HepG2 (cell line): ENCODE data around the gene SNX27. TPM values are rescaled to one million over a fixed set of nuclear protein-coding genes. Genes with fewer than 3 reads are reported as not detected.

Source experiments
- HHEX ChIP-seq: IDR thresholded peaks from 2 replicates; pipeline ENCODE4 v1.6.1; 2016; ENCODE audit warnings: control low read depth
- HIVEP1 ChIP-seq: sonication (generic); formaldehyde crosslinking; IDR thresholded peaks from 2 replicates; pipeline ENCODE4 v1.4.0; 2020; ENCODE audit warnings: mild to moderate bottlenecking, missing genetic modification reagents
- HOXA5 ChIP-seq: sonication (generic); formaldehyde crosslinking; IDR thresholded peaks from 2 replicates; pipeline ENCODE4 v1.4.0; 2020; ENCODE audit warnings: missing genetic modification reagents
- KDM4B ChIP-seq: sonication (generic); formaldehyde crosslinking; IDR thresholded peaks from 2 replicates; pipeline ENCODE4 v1.4.0; 2020; ENCODE audit warnings: missing genetic modification reagents
- LCORL ChIP-seq, 2 experiments: fragments of 450-650 bp in 1 of 2; sonication (generic) in 1 of 2; formaldehyde crosslinking in 1 of 2; IDR thresholded peaks; 2 replicates each; pipeline versions ENCODE4 v1.5.0 to v1.6.1; 2017 to 2020; ENCODE audit warnings: antibody characterized with exemption in 1 of 2, missing genetic modification reagents in 1 of 2
- MED13 ChIP-seq: sonication (generic); formaldehyde crosslinking; IDR thresholded peaks from 2 replicates; pipeline ENCODE4 v1.5.0; 2020; ENCODE audit warnings: missing genetic modification reagents
- NPAS2 ChIP-seq: sonication (generic); formaldehyde crosslinking; IDR thresholded peaks from 2 replicates; pipeline ENCODE4 v1.8.0; 2022; ENCODE audit warnings: mild to moderate bottlenecking, missing genetic modification reagents, borderline replicate concordance
- RBFOX2 ChIP-seq: fragments of 200-400 bp; formaldehyde crosslinking; IDR thresholded peaks from 2 replicates; pipeline ENCODE4 v1.6.1; 2017; ENCODE audit warnings: low read depth, mild to moderate bottlenecking, low read length
- SP4 ChIP-seq: sonication (generic); formaldehyde crosslinking; IDR thresholded peaks from 2 replicates; pipeline ENCODE4 v1.8.1; 2023; ENCODE audit warnings: mild to moderate bottlenecking, missing genetic modification reagents
- ZC3H13 ChIP-seq: sonication (generic); formaldehyde crosslinking; IDR thresholded peaks from 2 replicates; pipeline ENCODE4 v1.8.1; 2023; ENCODE audit warnings: mild to moderate bottlenecking, missing genetic modification reagents, moderate library complexity
- ZFYVE20 ChIP-seq: sonication (generic); formaldehyde crosslinking; IDR thresholded peaks from 2 replicates; pipeline ENCODE4 v1.8.0; 2023; ENCODE audit warnings: low read depth, mild to moderate bottlenecking, moderate library complexity, missing genetic modification reagents, borderline replicate concordance
- ZNF20 ChIP-seq: sonication (generic); formaldehyde crosslinking; IDR thresholded peaks from 2 replicates; pipeline ENCODE4 v1.4.0; 2020; ENCODE audit warnings: mild to moderate bottlenecking, moderate library complexity, missing genetic modification reagents
- ZNF30 ChIP-seq: sonication (generic); formaldehyde crosslinking; IDR thresholded peaks from 2 replicates; pipeline ENCODE4 v1.5.0; 2020; ENCODE audit warnings: mild to moderate bottlenecking, missing genetic modification reagents
- ZNF557 ChIP-seq: sonication (generic); formaldehyde crosslinking; IDR thresholded peaks from 2 replicates; pipeline ENCODE4 v1.4.0; 2020; ENCODE audit warnings: missing genetic modification reagents
- ZNF678 ChIP-seq: sonication (generic); formaldehyde crosslinking; IDR thresholded peaks from 2 replicates; pipeline ENCODE4 v1.4.0; 2020; ENCODE audit warnings: mild to moderate bottlenecking, missing genetic modification reagents
- ZNF891 ChIP-seq: sonication (generic); formaldehyde crosslinking; IDR thresholded peaks from 2 replicates; pipeline ENCODE4 v1.5.0; 2020; ENCODE audit warnings: mild to moderate bottlenecking, missing genetic modification reagents
- ZSCAN25 ChIP-seq: sonication (generic); formaldehyde crosslinking; IDR thresholded peaks from 2 replicates; pipeline ENCODE4 v1.8.0; 2022; ENCODE audit warnings: mild to moderate bottlenecking, missing genetic modification reagents
- polyA plus RNA-seq, 8 experiments: library from polyadenylated mRNA; depleted of rRNA in 3 of 8; stranded (reverse) in 7 of 8; unstranded in 1 of 8; fragments of >200 nt; fragmentation: Illumina TruSeq in 4 of 8; extraction: Trizol in 4 of 8; gene quantifications; 2 replicates each; pipeline versions ENCODE4 v1.2.1 to v1.2.3, GENCODE V29; 2011 to 2016; ENCODE audit warnings: low read depth in 4 of 8, missing spikeins in 1 of 8, mixed read lengths in 1 of 8; ENCODE audit not compliant: insufficient read depth in 1 of 8
- total RNA-seq, 5 experiments: library from RNA; depleted of rRNA; stranded (reverse); fragments of >200 nt; fragmentation: Illumina TruSeq; extraction: Trizol; gene quantifications; 2 replicates each; pipeline ENCODE4 v1.2.3, GENCODE V29; 2016; ENCODE audit warnings: low read depth in 1 of 5
- TF ChIP-seq, protein P1 (sequence below): sonication (generic); formaldehyde crosslinking; IDR thresholded peaks from 2 replicates; pipeline ENCODE4 v1.8.0; 2022; ENCODE audit warnings: missing genetic modification reagents, mild to moderate bottlenecking, inconsistent platforms, borderline replicate concordance
- TF ChIP-seq, protein P2 (sequence below): sonication (generic); formaldehyde crosslinking; IDR thresholded peaks from 2 replicates; pipeline ENCODE4 v1.4.0; 2020; ENCODE audit warnings: mild to moderate bottlenecking, low read depth, missing genetic modification reagents
- TF ChIP-seq, protein P3 (sequence below): sonication (generic); formaldehyde crosslinking; IDR thresholded peaks from 2 replicates; pipeline ENCODE4 v1.8.1; 2023; ENCODE audit warnings: mild to moderate bottlenecking, missing genetic modification reagents
- TF ChIP-seq, protein P4 (sequence below): sonication (generic); formaldehyde crosslinking; IDR thresholded peaks from 2 replicates; pipeline ENCODE4 v1.8.0; 2022; ENCODE audit warnings: mild to moderate bottlenecking, missing genetic modification reagents
- TF ChIP-seq, protein P5 (sequence below): sonication (generic); formaldehyde crosslinking; IDR thresholded peaks from 2 replicates; pipeline ENCODE4 v1.4.0; 2020; ENCODE audit warnings: missing genetic modification reagents

The SNX27 gene
- total and polyA plus RNA-seq, 2 of the 13 experiments (the other 11 are each of a cell fraction or from before 2014, with no cell fraction given): 14.4 to 17.8 TPM

DNA sequence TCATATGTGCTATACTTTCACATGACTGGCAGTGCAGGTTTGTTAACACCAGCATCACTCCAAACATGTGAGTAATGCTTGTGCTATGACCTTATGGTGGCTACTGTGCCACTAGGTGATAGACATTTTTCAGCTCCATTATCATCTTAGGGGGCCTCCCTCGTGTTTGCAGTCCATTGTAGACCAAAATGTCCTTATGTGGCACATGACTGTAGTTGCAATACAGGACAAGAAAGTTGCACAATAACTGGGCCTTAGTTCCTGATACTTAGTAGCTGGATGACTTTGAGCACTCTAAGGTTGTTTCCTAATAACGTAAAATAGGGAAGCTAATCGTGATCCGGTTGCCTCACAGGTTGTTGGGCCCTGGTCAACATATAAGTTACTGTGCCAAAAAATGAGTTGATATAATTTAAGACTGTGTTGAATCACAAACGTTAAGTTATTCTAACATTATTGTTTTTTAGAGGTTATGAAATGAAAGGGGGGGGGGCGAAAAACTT lies 511 bp upstream of the SNX27 start (continued):
- TF ChIP-seq HIVEP1 (CRISPR knock-in tag) (no peak), RBFOX2 (no peak), ZSCAN25 (CRISPR knock-in tag) (no peak), LCORL (IDR thresholded peaks at IDR 0.05) (no peak), LCORL (CRISPR knock-in tag; IDR thresholded peaks at IDR 0.05) (peak; percentile 19; the same call in 1 of the 2 replicates), KDM4B (CRISPR knock-in tag) (no peak), SP4 (no peak), ZFYVE20 (CRISPR knock-in tag) (no peak), NPAS2 (no peak), ZNF30 (CRISPR knock-in tag) (no peak), ZNF678 (CRISPR knock-in tag) (no peak), ZNF20 (CRISPR knock-in tag) (no peak), HOXA5 (no peak), ZNF891 (CRISPR knock-in tag) (no peak), MED13 (CRISPR knock-in tag) (no peak), HHEX (CRISPR knock-in tag) (no peak), ZC3H13 (CRISPR knock-in tag) (no peak), ZNF557 (CRISPR knock-in tag) (no peak)
- TF ChIP-seq, protein P1, sequence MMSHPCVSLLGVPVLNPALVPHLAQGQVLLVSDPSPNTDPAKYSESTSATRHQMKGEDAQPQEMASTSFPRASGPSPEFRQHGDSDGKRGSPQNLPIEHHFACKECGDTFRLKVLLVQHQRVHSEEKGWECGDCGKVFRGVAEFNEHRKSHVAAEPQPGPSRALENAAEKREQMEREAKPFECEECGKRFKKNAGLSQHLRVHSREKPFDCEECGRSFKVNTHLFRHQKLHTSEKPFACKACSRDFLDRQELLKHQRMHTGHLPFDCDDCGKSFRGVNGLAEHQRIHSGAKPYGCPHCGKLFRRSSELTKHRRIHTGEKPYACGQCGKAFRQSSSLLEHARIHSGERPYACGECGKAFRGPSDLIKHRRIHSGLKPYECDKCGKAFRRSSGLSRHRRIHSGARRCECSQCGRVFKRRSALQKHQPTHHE: no peak
- TF ChIP-seq, protein P2, sequence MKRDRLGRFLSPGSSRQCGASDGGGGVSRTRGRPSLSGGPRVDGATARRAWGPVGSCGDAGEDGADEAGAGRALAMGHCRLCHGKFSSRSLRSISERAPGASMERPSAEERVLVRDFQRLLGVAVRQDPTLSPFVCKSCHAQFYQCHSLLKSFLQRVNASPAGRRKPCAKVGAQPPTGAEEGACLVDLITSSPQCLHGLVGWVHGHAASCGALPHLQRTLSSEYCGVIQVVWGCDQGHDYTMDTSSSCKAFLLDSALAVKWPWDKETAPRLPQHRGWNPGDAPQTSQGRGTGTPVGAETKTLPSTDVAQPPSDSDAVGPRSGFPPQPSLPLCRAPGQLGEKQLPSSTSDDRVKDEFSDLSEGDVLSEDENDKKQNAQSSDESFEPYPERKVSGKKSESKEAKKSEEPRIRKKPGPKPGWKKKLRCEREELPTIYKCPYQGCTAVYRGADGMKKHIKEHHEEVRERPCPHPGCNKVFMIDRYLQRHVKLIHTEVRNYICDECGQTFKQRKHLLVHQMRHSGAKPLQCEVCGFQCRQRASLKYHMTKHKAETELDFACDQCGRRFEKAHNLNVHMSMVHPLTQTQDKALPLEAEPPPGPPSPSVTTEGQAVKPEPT (CRISPR knock-in tag): no peak
- TF ChIP-seq, protein P3, sequence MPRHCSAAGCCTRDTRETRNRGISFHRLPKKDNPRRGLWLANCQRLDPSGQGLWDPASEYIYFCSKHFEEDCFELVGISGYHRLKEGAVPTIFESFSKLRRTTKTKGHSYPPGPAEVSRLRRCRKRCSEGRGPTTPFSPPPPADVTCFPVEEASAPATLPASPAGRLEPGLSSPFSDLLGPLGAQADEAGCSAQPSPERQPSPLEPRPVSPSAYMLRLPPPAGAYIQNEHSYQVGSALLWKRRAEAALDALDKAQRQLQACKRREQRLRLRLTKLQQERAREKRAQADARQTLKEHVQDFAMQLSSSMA (CRISPR knock-in tag): no peak
- TF ChIP-seq, protein P4, sequence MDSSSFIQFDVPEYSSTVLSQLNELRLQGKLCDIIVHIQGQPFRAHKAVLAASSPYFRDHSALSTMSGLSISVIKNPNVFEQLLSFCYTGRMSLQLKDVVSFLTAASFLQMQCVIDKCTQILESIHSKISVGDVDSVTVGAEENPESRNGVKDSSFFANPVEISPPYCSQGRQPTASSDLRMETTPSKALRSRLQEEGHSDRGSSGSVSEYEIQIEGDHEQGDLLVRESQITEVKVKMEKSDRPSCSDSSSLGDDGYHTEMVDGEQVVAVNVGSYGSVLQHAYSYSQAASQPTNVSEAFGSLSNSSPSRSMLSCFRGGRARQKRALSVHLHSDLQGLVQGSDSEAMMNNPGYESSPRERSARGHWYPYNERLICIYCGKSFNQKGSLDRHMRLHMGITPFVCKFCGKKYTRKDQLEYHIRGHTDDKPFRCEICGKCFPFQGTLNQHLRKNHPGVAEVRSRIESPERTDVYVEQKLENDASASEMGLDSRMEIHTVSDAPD: no peak
- TF ChIP-seq, protein P5, sequence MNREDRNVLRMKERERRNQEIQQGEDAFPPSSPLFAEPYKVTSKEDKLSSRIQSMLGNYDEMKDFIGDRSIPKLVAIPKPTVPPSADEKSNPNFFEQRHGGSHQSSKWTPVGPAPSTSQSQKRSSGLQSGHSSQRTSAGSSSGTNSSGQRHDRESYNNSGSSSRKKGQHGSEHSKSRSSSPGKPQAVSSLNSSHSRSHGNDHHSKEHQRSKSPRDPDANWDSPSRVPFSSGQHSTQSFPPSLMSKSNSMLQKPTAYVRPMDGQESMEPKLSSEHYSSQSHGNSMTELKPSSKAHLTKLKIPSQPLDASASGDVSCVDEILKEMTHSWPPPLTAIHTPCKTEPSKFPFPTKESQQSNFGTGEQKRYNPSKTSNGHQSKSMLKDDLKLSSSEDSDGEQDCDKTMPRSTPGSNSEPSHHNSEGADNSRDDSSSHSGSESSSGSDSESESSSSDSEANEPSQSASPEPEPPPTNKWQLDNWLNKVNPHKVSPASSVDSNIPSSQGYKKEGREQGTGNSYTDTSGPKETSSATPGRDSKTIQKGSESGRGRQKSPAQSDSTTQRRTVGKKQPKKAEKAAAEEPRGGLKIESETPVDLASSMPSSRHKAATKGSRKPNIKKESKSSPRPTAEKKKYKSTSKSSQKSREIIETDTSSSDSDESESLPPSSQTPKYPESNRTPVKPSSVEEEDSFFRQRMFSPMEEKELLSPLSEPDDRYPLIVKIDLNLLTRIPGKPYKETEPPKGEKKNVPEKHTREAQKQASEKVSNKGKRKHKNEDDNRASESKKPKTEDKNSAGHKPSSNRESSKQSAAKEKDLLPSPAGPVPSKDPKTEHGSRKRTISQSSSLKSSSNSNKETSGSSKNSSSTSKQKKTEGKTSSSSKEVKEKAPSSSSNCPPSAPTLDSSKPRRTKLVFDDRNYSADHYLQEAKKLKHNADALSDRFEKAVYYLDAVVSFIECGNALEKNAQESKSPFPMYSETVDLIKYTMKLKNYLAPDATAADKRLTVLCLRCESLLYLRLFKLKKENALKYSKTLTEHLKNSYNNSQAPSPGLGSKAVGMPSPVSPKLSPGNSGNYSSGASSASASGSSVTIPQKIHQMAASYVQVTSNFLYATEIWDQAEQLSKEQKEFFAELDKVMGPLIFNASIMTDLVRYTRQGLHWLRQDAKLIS (CRISPR knock-in tag): no peak
